Fibroblast of lung (primary cell): ENCODE data around the gene SEMA4B.

Source experiments
- EZH2 ChIP-seq: IDR thresholded peaks from 2 replicates; pipeline ENCODE4 v1.5.1; 2012; ENCODE audit warnings: low read length, control low read depth, mild to moderate bottlenecking; ENCODE audit errors: missing control alignments
- TF ChIP-seq, protein P1 (sequence below), 2 donors: IDR thresholded peaks in 1 of 2; conservative IDR thresholded peaks in 1 of 2; 1 replicate in 1 of 2; 2 replicates in 1 of 2; pipeline ENCODE4 v1.5.1; 2011 to 2012; ENCODE audit warnings: low read length in 2 of 2, control low read depth in 1 of 2, inconsistent platforms in 1 of 2, low read depth in 1 of 2, mild to moderate bottlenecking in 1 of 2

DNA sequence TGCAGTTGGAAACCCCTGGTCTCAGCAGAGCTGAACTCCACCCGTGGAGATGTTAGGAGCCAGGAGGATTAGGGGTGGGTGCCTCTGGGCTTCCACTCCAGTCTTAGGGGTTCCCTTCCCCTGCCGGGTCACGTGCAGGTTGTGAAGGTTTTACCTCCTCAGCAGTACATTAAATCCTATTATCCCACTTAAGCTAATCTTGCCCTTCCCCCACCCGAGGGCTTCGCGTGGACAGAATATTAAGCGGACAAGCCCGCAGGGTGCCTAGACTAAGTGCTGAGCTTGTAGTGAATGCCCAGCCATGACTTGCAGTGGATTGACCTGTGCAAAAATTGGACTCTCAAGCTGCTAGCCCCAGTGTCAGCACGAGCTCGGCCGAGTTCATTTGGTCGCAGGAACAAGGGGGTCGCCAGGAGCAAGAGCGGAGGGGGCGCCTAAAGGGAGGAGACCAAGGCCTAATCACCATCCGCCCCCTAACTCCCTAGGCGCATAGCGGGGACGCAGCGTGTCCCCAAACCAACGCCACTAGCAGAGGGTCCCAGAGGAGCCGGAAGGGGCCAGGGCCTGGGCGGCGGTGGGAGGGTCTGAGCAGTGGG is 498 bp upstream of the SEMA4B start:
- TF ChIP-seq, protein P1, sequence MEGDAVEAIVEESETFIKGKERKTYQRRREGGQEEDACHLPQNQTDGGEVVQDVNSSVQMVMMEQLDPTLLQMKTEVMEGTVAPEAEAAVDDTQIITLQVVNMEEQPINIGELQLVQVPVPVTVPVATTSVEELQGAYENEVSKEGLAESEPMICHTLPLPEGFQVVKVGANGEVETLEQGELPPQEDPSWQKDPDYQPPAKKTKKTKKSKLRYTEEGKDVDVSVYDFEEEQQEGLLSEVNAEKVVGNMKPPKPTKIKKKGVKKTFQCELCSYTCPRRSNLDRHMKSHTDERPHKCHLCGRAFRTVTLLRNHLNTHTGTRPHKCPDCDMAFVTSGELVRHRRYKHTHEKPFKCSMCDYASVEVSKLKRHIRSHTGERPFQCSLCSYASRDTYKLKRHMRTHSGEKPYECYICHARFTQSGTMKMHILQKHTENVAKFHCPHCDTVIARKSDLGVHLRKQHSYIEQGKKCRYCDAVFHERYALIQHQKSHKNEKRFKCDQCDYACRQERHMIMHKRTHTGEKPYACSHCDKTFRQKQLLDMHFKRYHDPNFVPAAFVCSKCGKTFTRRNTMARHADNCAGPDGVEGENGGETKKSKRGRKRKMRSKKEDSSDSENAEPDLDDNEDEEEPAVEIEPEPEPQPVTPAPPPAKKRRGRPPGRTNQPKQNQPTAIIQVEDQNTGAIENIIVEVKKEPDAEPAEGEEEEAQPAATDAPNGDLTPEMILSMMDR (conservative IDR thresholded peaks at IDR 0.05 in 1 of 2, IDR thresholded peaks at IDR 0.05 in 1 of 2; ENCODE audit: low read depth in 1 of 2, low read length in 2 of 2) = no peak
- no peak for TF ChIP-seq EZH2
